GM18951 (cell line): ENCODE measurements around the gene XCR1.
"Not testable (repeated sequence)": the region's sequence is repeated elsewhere in the genome, so short reads cannot be mapped to it uniquely, and the experiment has no call there.

Experiments
- POLR2A ChIP-seq: IDR thresholded peaks from 4 replicates; pipeline ENCODE4 v1.6.1; 2011; ENCODE audit warnings: mild to moderate bottlenecking; ENCODE audit not compliant: insufficient read length, insufficient read depth; ENCODE audit errors: extremely low read depth
- in situ Hi-C: fragments of 300-500 bp; cut with MboI; formaldehyde crosslinking; loops from one replicate; pipeline ENCODE4 v1.12.0; 2022; ENCODE audit warnings: low sequenced_read_pairs, mixed read lengths, inconsistent platforms; ENCODE audit not compliant: unreplicated experiment

Gene XCR1

DNA sequence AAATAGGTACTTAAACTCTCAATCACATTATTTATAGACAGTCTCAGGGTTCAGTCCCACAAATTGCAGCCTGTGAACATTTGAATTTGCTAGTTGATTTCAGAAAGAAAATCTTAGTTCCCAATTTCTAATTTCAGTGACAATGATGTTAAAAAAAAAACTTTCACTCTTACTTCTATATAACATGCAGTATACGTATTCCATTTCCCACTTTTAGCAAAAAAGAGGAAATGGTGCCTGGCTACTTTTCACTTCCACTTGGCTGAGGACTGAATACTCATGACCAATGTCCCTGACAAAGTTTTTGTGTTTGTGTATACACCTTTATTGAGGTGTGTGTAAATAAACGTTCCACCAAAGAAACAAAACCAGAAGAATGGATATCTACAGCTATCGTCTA lies 32.1 kb upstream of the XCR1 start:
- no peak for TF ChIP-seq POLR2A
- in situ Hi-C loops: no loop called here

- in situ Hi-C loops: no loop called here
- no peak for TF ChIP-seq POLR2A
Measured at GRCh38 chr3:46058981-46059380, 31.7 kb upstream of the XCR1 start.

GRCh38 chr3:46057716-46058115 lies 30.4 kb upstream of the XCR1 start:
- TF ChIP-seq POLR2A: no peak
- in situ Hi-C loops: no loop called here

GRCh38 chr3:46056686-46057085 lies 29.4 kb upstream of the XCR1 start:
- no peak for TF ChIP-seq POLR2A
- in situ Hi-C loops: no loop called here

- in situ Hi-C loops: not testable (repeated sequence)
Measured at GRCh38 chr3:46053761-46054515, 26.7 kb upstream of the XCR1 start.

DNA sequence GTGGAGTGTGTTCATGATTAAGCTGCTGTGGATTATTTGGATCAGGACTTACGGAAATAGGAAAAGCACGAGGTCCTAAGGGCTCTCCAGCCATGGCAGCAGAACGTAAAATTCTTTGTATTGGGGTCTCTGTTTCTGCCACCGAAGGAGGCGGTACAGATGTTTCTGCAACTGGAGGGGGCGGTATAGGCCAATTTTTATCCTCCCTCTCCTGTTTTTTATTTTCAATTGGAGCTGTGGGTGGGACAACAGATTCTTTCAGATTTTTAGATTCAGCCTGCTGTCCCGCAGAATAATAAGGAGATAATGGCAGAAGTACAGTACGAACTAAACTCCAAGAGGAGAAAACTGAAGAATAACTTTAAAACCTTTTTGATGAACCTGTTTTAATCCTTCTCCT lies 26.0 kb upstream of the XCR1 start:
- in situ Hi-C loops: not testable (repeated sequence)

DNA sequence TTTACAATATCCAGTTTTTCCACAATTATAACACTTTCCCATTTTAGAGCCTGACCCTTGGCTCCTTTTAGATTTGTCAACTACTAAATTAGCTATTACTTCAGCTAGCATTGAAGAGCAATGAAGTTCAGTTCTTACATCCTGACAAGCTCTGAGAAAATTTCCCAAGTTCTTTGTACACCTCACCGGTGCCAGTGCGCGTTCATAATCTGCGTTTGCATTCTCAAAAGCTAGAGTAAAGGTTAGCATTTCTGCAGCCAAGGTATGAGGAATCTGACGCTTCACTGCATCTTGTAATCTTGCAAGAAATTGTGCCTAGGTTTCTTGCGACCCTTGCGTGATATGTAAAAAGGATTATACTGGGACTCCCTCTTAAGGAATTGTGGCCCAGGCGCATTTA lies 25.2 kb upstream of the XCR1 start:
- no peak for TF ChIP-seq POLR2A
- in situ Hi-C loops: no loop called here

GRCh38 chr3:46049093-46049492 lies 21.8 kb upstream of the XCR1 start:
- in situ Hi-C loops: no loop called here
- no peak for TF ChIP-seq POLR2A

- in situ Hi-C loops: not testable (repeated sequence)
Measured at GRCh38 chr3:46046231-46046630, 18.9 kb upstream of the XCR1 start.

DNA sequence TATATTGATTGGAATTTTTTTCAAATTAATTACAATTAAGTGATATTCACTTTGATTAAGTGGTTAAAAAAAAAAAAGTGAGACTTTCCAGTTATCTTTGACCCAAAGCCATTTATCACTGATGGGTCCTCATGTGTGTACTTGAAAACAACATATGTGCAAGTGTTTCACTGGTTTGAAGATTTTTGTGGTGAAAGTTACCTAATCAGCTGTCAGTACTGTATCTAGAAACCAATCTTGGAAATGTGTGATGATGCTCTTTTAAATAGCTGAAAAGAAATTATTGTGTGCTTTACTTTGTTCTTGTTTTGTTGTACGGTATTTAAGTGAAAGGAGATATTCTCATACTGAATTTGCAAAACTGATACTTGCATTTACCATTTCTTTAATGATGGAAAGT lies 11.6 kb upstream of the XCR1 start:
- no peak for TF ChIP-seq POLR2A
- in situ Hi-C loops: no loop called here

- in situ Hi-C loops: not testable (repeated sequence)
Measured at GRCh38 chr3:46038071-46038470, 10.8 kb upstream of the XCR1 start.

DNA sequence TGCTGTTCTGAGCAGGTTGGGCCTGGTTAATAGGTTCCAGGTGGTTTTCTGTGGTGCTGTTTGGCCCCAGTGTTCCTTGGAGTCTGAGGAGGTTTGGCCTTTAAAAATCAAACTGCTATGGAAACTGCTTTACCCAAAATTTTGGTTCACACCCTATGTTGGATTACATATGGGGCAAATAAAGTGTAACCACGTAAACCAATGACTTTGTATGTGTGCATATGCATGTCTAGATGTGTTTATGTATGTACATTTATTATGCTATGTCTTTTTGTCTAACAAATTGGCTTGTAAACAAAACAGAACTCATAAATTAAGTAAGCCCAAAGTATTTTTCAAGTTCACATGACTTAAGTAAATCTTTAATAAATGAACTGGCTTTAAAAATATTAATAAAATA lies 8.9 kb upstream of the XCR1 start:
- in situ Hi-C loops: no loop called here
- no peak for TF ChIP-seq POLR2A

DNA sequence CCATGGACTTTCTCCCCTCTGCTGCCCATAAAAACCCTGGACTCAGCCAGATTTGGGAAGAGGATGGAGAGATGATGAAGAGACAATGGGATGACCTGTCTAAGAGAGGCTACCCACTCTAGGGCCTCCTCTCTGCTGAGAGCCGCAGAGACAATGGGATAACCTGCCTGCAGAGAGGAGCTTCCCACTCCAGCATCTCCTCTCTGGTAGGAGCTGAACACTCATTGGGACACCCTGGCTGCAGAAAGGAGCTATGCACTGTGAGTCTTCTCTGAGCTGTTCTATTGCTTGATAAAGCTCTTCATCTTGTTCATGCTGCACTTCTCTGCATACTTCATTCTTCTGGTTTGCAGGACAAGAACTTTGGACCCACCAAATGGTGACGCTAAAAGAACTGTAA lies 4.5 kb upstream of the XCR1 start:
- no peak for TF ChIP-seq POLR2A

DNA sequence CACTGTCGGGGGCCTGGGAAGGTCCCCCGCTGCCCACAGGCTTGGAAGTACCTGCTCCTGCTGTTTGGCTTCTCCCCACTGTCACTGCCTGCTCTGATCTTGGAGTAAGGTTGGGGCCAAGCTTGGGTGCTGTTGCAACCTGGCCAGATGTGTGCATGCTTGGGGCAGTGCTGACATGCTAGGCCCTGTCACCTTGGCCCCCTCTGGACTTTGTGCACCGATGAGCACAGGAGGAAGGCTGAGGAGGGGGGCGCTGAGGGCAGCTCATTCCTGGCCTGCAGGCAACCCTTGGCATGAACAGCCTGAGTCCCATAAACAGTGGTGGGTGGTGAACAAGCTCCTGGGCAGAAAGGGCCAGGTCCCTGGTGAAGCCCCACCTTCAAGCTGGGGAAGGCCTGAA lies 4.0 kb upstream of the XCR1 start:
- in situ Hi-C loops: no loop called here
- no peak for TF ChIP-seq POLR2A

More for the DNA sequence above, 4.5 kb upstream of the XCR1 start:
- in situ Hi-C loops: no loop called here

GRCh38 chr3:46030626-46031025 lies 3.3 kb upstream of the XCR1 start:
- no peak for TF ChIP-seq POLR2A
- in situ Hi-C loops: no loop called here

DNA sequence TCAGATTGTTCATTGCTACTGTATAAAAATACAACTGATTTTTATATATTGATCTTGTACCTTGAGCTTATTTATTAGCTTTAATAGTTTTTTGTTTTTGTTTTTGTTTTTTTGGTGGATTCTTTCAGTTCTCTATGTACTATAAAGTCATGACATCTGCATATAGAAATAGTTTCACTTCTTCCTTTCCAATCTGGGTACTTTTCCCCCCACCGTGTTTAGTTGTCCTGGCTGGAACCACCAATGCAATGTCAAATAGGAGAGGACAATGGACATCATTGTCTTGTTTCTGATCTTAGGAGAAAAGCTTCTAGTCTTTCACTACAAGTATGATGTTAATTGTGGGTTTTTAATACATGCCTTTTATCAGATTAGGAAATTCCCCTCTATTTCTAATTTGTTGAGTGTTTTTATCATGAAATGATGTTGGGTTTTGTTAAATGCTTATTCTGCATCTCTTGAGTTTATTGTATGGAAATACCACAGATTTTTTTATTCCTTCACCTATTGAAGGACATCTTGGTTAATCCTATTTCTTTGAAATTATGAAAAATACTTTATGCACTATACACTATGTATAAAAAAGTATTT lies 2.8 kb upstream of the XCR1 start:
- in situ Hi-C loops: no loop called here
- no peak for TF ChIP-seq POLR2A
